HepG2 (cell line): Measurements from ENCODE around the gene ORMDL2. TPM values are rescaled to one million over a fixed set of nuclear protein-coding genes. Genes with fewer than 3 reads are reported as not detected.

Source experiments
- ATAC-seq: fragments of 200-7000 bp; cut with Tn5 transposase; 3 replicates; pipeline ENCODE4 v1.9.1; 2020; ENCODE audit warnings: mild to moderate bottlenecking, moderate library complexity
- BruUV-seq: library from RNA; stranded (reverse); fragments of 400-500 nt; replicated peaks from 2 replicates; lab custom pipeline; 2021; lab: Mats Ljungman, UMichigan
- CTCF ChIA-PET: fragments of 300-600 bp; formaldehyde crosslinking; extraction: SDS; loops from one replicate; lab custom pipeline; 2021; ENCODE audit warnings: low total read pairs, inconsistent platforms, low intra/inter-chr PET ratio; lab: Yijun Ruan, JAX
- POLR2A ChIA-PET: fragments of 350-600 bp; sonication (Branson Sonifier 250); formaldehyde crosslinking; loops from one replicate; lab custom pipeline; 2020; ENCODE audit warnings: antibody characterized with exemption, inconsistent platforms; lab: Yijun Ruan, JAX
- DNase-seq: peaks from one replicate; pipeline ENCODE4 v3.0.0-alpha.2; 2015; ENCODE audit warnings: low spot score
- FAIRE-seq: peaks from 3 replicates; lab custom pipeline; 2011; peaks lifted over from hg19 to GRCh38; lab: Jason Lieb, UNC
- H2AFZ ChIP-seq: one replicate; pipeline ENCODE4 v1.6.1; 2011; ENCODE audit warnings: low read length, inconsistent platforms
- H3K27ac ChIP-seq: fragments of 300-600 bp; 3 replicates; pipeline ENCODE4 v1.8.0; 2011; ENCODE audit warnings: mixed run types, mild to moderate bottlenecking, mixed read lengths, low read length, inconsistent platforms; ENCODE audit not compliant: insufficient read depth; ENCODE audit errors: extremely low read length
- H3K27me3 ChIP-seq, 2 experiments: fragments of 200-600 bp in 1 of 2; 2 replicates in 1 of 2; 3 replicates in 1 of 2; pipeline versions ENCODE4 v1.6.0 to v1.8.0; 2011; ENCODE audit warnings: low read length in 2 of 2, mild to moderate bottlenecking in 2 of 2, moderate library complexity in 2 of 2, inconsistent platforms in 1 of 2; ENCODE audit not compliant: insufficient read depth in 2 of 2, control insufficient read depth in 1 of 2
- H3K36me3 ChIP-seq, 2 experiments: fragments of 200-600 bp in 1 of 2; replicated peaks in 1 of 2; 2 replicates in 1 of 2; 3 replicates in 1 of 2; pipeline versions ENCODE4 v1.5.1 to v1.8.0; 2011; ENCODE audit warnings: low read length in 2 of 2, inconsistent platforms in 1 of 2; ENCODE audit not compliant: insufficient read depth in 2 of 2, control insufficient read depth in 1 of 2
- H3K4me1 ChIP-seq: 2 replicates; pipeline ENCODE4 v1.5.1; 2012; ENCODE audit warnings: low read length, inconsistent platforms; ENCODE audit not compliant: insufficient read depth
- H3K4me2 ChIP-seq: 2 replicates; pipeline ENCODE4 v1.6.0; 2011; ENCODE audit warnings: low read depth, low read length, inconsistent platforms
- H3K4me3 ChIP-seq, 3 experiments: fragments of 200-600 bp in 1 of 3; sonication (generic), shearing (Covaris generic) in 1 of 3; replicated peaks in 1 of 3; 2 replicates each; pipeline ENCODE4 v1.5.1; 2011 to 2016; ENCODE audit warnings: low read length in 3 of 3, inconsistent platforms in 2 of 3, low read depth in 2 of 3, mild to moderate bottlenecking in 2 of 3, control low read depth in 1 of 3, mixed read lengths in 1 of 3; ENCODE audit not compliant: insufficient read depth in 1 of 3
- H3K79me2 ChIP-seq: one replicate; pipeline ENCODE4 v1.6.1; 2011; ENCODE audit warnings: low read length, inconsistent platforms; ENCODE audit not compliant: insufficient read depth
- H3K9ac ChIP-seq: 2 replicates; pipeline ENCODE4 v1.6.0; 2011; ENCODE audit warnings: mild to moderate bottlenecking, low read depth, low read length, inconsistent platforms; ENCODE audit not compliant: insufficient read depth
- H3K9me3 ChIP-seq: 2 replicates; pipeline ENCODE4 v1.5.1; 2012; ENCODE audit warnings: mild to moderate bottlenecking, low read length
- H4K20me1 ChIP-seq: 2 replicates; pipeline ENCODE4 v1.6.0; 2011; ENCODE audit warnings: inconsistent platforms, mild to moderate bottlenecking, low read length, moderate library complexity; ENCODE audit not compliant: insufficient read depth
- AFF4 ChIP-seq: sonication (generic); formaldehyde crosslinking; IDR thresholded peaks from 2 replicates; pipeline ENCODE4 v1.4.0; 2020; ENCODE audit warnings: missing genetic modification reagents
- E2F5 ChIP-seq: sonication (generic); formaldehyde crosslinking; conservative IDR thresholded peaks from 2 replicates; pipeline ENCODE4 v1.4.0; 2020; ENCODE audit warnings: missing genetic modification reagents
- MAFF ChIP-seq: IDR thresholded peaks from 2 replicates; pipeline ENCODE4 v1.6.1; 2011; ENCODE audit warnings: low read depth, low read length, improper control_type of control experiment
- MAFK ChIP-seq, 2 experiments: IDR thresholded peaks in 1 of 2; conservative IDR thresholded peaks in 1 of 2; 2 replicates each; pipeline ENCODE4 v1.6.1; 2011; ENCODE audit warnings: improper control_type of control experiment in 2 of 2, low read length in 2 of 2
- MATR3 ChIP-seq: sonication (generic); formaldehyde crosslinking; IDR thresholded peaks from 2 replicates; pipeline ENCODE4 v1.4.0; 2020; ENCODE audit warnings: missing genetic modification reagents
- NFE2L1 ChIP-seq: sonication (generic); formaldehyde crosslinking; IDR thresholded peaks from 2 replicates; pipeline ENCODE4 v1.4.0; 2020; ENCODE audit warnings: missing genetic modification reagents, mild to moderate bottlenecking, borderline replicate concordance
- SNAI1 ChIP-seq: sonication (generic); formaldehyde crosslinking; IDR thresholded peaks from 2 replicates; pipeline ENCODE4 v1.5.0; 2020; ENCODE audit warnings: mild to moderate bottlenecking, missing genetic modification reagents, borderline replicate concordance
- SNRNP70 ChIP-seq: fragments of 200-400 bp; formaldehyde crosslinking; IDR thresholded peaks from 2 replicates; pipeline ENCODE4 v1.6.1; 2017; ENCODE audit warnings: mild to moderate bottlenecking, low read depth, low read length, moderate library complexity
- ZBTB7B ChIP-seq: sonication (generic); formaldehyde crosslinking; IDR thresholded peaks from 2 replicates; pipeline ENCODE4 v1.4.0; 2020; ENCODE audit warnings: missing genetic modification reagents
- ZFP82 ChIP-seq: sonication (generic); formaldehyde crosslinking; IDR thresholded peaks from 2 replicates; pipeline ENCODE4 v1.5.1; 2020; ENCODE audit warnings: mild to moderate bottlenecking, missing genetic modification reagents, borderline replicate concordance
- ZFY ChIP-seq: sonication (generic); formaldehyde crosslinking; IDR thresholded peaks from 2 replicates; pipeline ENCODE4 v1.4.0; 2020; ENCODE audit warnings: missing genetic modification reagents
- ZNF142 ChIP-seq: sonication (generic); formaldehyde crosslinking; IDR thresholded peaks from 2 replicates; pipeline ENCODE4 v1.4.0; 2020; ENCODE audit warnings: missing genetic modification reagents
- WGBS: methylation state at CpG from one replicate; pipeline ENCODE4 v1.1.6; 2017; ENCODE audit warnings: low lambda C conversion rate; 5-methylcytosine and 5-hydroxymethylcytosine counted together
- in situ Hi-C: cut with HindIII; loops from 2 replicates; pipeline ENCODE4 v1.10.0; 2017; ENCODE audit warnings: low pct_unique_long_range_greater_than_20kb; ENCODE audit not compliant: extremely low pct_ligation_motif_present
- intact Hi-C: fragments of 100-400 bp; cut with micrococcal nuclease; formaldehyde crosslinking; loops from one replicate; pipeline ENCODE4 v1.10.0; 2022; ENCODE audit not compliant: unreplicated experiment
- polyA plus RNA-seq, 8 experiments: library from polyadenylated mRNA; depleted of rRNA in 3 of 8; stranded (reverse) in 7 of 8; unstranded in 1 of 8; fragments of >200 nt; fragmentation: Illumina TruSeq in 4 of 8; extraction: Trizol in 4 of 8; gene quantifications; 2 replicates each; pipeline versions ENCODE4 v1.2.1 to v1.2.3, GENCODE V29; 2011 to 2016; ENCODE audit warnings: low read depth in 4 of 8, missing spikeins in 1 of 8, mixed read lengths in 1 of 8; ENCODE audit not compliant: insufficient read depth in 1 of 8
- total RNA-seq, 5 experiments: library from RNA; depleted of rRNA; stranded (reverse); fragments of >200 nt; fragmentation: Illumina TruSeq; extraction: Trizol; gene quantifications; 2 replicates each; pipeline ENCODE4 v1.2.3, GENCODE V29; 2016; ENCODE audit warnings: low read depth in 1 of 5

The ORMDL2 gene
- total and polyA plus RNA-seq, 2 of the 13 experiments (the other 11 are each of a cell fraction or from before 2014, with no cell fraction given) = 24.0 to 28.6 TPM

GRCh38 chr12:55789171-55789570, 28.7 kb upstream of the ORMDL2 start (continued):
- TF ChIP-seq NFE2L1 (CRISPR knock-in tag) (no peak), SNAI1 (no peak), SNRNP70 (no peak), ZFP82 (CRISPR knock-in tag) (no peak)
- TF ChIP-seq, all 625 proteins: peak for 0

GRCh38 chr12:55789893-55790292, 27.9 kb upstream of the ORMDL2 start:
- H3K27me3 ChIP-seq = no peaks in the 10 kb centered on the region
- H3K79me2 ChIP-seq = no peaks in the 10 kb centered on the region
- no peaks in the 10 kb centered on the region for H4K20me1 ChIP-seq
- no peak overlapping the region for H3K4me2 ChIP-seq
- H3K4me3 ChIP-seq = no peak overlapping the region
- no peaks in the 10 kb centered on the region for H3K4me1 ChIP-seq
- H3K9ac ChIP-seq = no peak overlapping the region
- no peak overlapping the region for H2AFZ ChIP-seq
- intact Hi-C loops (no loop called here), in situ Hi-C loops (no loop called here)
- POLR2A ChIA-PET = no interaction called here
- H3K9me3 ChIP-seq = no peaks in the 10 kb centered on the region
- CTCF ChIA-PET = no interaction called here
- DNase-seq = no peak
- no peak overlapping the region for H3K27ac ChIP-seq
- peaks cover 17 to 67% of the 10 kb centered on the region in 2 experiments for H3K36me3 ChIP-seq
- whole genome bisulfite sequencing = 91% methylated on average over 4 of the region's 4 CpGs
- no peak for ATAC-seq
- no TSS peak for BruUV-seq
- no peak for FAIRE-seq
- TF ChIP-seq ZBTB7B (CRISPR knock-in tag) (no peak), MAFF (peak; percentile 88), MAFK (conservative IDR thresholded peaks at IDR 0.05 in 1 of 2, IDR thresholded peaks at IDR 0.05 in 1 of 2; ENCODE audit: low read length in 2 of 2) (peak; percentile 89 to 93), MATR3 (CRISPR knock-in tag) (no peak), E2F5 (CRISPR knock-in tag) (no peak), ZNF142 (CRISPR knock-in tag) (no peak), AFF4 (no peak), ZFY (CRISPR knock-in tag) (no peak)
